NB4 (cell line): ENCODE data around the gene PRCC.

Experiments used
- MYC ChIP-seq: IDR thresholded peaks from 2 replicates; pipeline ENCODE4 v1.6.1; 2011; ENCODE audit warnings: low read depth, low read length
- POLR2A ChIP-seq: IDR thresholded peaks from 2 replicates; pipeline ENCODE4 v1.6.1; 2011; ENCODE audit warnings: mild to moderate bottlenecking; ENCODE audit not compliant: insufficient read length; ENCODE audit errors: extremely low read depth
- TF ChIP-seq, protein P1 (sequence below): IDR thresholded peaks from one replicate; pipeline ENCODE4 v1.5.1; 2012; ENCODE audit warnings: low read depth, low read length
- TF ChIP-seq, protein P2 (sequence below): IDR thresholded peaks from 2 replicates; pipeline ENCODE4 v1.6.1; 2011; ENCODE audit warnings: low read depth, low read length

DNA sequence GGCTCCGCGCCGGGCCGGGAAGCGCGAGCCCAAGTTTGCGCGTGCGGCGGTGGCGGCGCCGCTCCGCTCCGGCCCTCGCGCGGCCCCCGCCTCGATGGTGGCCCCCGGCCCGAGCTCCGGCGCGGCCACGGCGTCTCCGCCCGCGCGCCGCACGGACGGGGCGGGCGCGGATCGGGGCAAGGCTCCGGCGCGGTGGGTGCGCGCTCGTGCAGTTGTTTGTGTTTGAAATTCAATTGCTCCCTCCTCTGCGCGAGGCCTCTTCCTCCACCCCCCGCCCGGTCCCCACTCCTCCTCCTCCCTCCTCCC is 15.9 kb upstream of the PRCC start, which contains the start of gene HDGF:
- TF ChIP-seq POLR2A (no peak), MYC (no peak)
- TF ChIP-seq, protein P1, sequence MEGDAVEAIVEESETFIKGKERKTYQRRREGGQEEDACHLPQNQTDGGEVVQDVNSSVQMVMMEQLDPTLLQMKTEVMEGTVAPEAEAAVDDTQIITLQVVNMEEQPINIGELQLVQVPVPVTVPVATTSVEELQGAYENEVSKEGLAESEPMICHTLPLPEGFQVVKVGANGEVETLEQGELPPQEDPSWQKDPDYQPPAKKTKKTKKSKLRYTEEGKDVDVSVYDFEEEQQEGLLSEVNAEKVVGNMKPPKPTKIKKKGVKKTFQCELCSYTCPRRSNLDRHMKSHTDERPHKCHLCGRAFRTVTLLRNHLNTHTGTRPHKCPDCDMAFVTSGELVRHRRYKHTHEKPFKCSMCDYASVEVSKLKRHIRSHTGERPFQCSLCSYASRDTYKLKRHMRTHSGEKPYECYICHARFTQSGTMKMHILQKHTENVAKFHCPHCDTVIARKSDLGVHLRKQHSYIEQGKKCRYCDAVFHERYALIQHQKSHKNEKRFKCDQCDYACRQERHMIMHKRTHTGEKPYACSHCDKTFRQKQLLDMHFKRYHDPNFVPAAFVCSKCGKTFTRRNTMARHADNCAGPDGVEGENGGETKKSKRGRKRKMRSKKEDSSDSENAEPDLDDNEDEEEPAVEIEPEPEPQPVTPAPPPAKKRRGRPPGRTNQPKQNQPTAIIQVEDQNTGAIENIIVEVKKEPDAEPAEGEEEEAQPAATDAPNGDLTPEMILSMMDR, result no peak
- TF ChIP-seq, protein P2, sequence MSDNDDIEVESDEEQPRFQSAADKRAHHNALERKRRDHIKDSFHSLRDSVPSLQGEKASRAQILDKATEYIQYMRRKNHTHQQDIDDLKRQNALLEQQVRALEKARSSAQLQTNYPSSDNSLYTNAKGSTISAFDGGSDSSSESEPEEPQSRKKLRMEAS, result no peak
